Suprapubic skin (tissue), 4 donors: ENCODE results near the gene HRNR. TPM values are rescaled to one million over a fixed set of nuclear protein-coding genes. Genes with fewer than 3 reads are reported as not detected.

Experiments
- DNase-seq, 2 donors: peaks; one replicate each; pipeline ENCODE4 v3.0.0-alpha.2; 2019; ENCODE audit warnings: low spot score in 2 of 2
- H3K27ac ChIP-seq: fragments of 200-600 bp; sonication (generic); one replicate; pipeline ENCODE4 v1.5.1; 2019
- H3K27me3 ChIP-seq: fragments of 200-600 bp; sonication (generic); one replicate; pipeline ENCODE4 v1.5.1; 2019
- H3K36me3 ChIP-seq: fragments of 200-600 bp; sonication (generic); one replicate; pipeline ENCODE4 v1.5.1; 2019
- H3K4me1 ChIP-seq: fragments of 200-600 bp; sonication (generic); one replicate; pipeline ENCODE4 v1.5.1; 2019
- H3K4me3 ChIP-seq: fragments of 200-600 bp; sonication (generic); one replicate; pipeline ENCODE4 v1.5.1; 2019; ENCODE audit warnings: mild to moderate bottlenecking
- H3K9me3 ChIP-seq: fragments of 200-600 bp; sonication (generic); one replicate; pipeline ENCODE4 v1.5.1; 2019
- CTCF ChIP-seq, 2 donors: fragments of 200-600 bp in 1 of 2; fragments of 450-650 bp in 1 of 2; sonication (generic) in 1 of 2; IDR thresholded peaks; one replicate each; pipeline ENCODE4 v1.5.1; 2016 to 2019; ENCODE audit warnings: antibody characterized with exemption in 2 of 2, mild to moderate bottlenecking in 1 of 2, moderate library complexity in 1 of 2
- EP300 ChIP-seq: sonication (generic); formaldehyde crosslinking; IDR thresholded peaks from one replicate; pipeline ENCODE4 v1.6.1; 2017; ENCODE audit warnings: antibody characterized with exemption
- POLR2A ChIP-seq, 2 donors: fragments of 450-650 bp; IDR thresholded peaks; one replicate each; pipeline ENCODE4 v1.6.1; 2017; ENCODE audit warnings: antibody characterized with exemption in 2 of 2, mild to moderate bottlenecking in 2 of 2, moderate library complexity in 2 of 2
- POLR2AphosphoS5 ChIP-seq, 3 donors: sonication (generic); formaldehyde crosslinking; IDR thresholded peaks; one replicate each; pipeline ENCODE4 v1.6.1; 2017; ENCODE audit warnings: antibody characterized with exemption in 3 of 3
- WGBS: methylation state at CpG from one replicate; pipeline ENCODE4 v1.1.5; 2018; 5-methylcytosine and 5-hydroxymethylcytosine counted together
- total RNA-seq, 4 donors: library from RNA; depleted of rRNA; stranded (reverse); fragments of >200 nt; gene quantifications; one replicate each; pipeline ENCODE4 v1.1.0, GENCODE V29; 2016

HRNR gene
- total RNA-seq, 4 donors from 2014 or later: not detected

- TF ChIP-seq POLR2A (IDR thresholded peaks at IDR 0.05): no peak
- no peak for TF ChIP-seq CTCF (IDR thresholded peaks at IDR 0.05)
- no peak for TF ChIP-seq EP300
- TF ChIP-seq POLR2AphosphoS5 (IDR thresholded peaks at IDR 0.05): no peak
- 61% methylated on average over 5 of the region's 5 CpGs for WGBS
- Histone ChIP-seq H3K27ac (no peak overlapping the region), H3K27me3 (no peaks in the 10 kb centered on the region), H3K9me3 (no peaks in the 10 kb centered on the region), H3K36me3 (no peaks in the 10 kb centered on the region), H3K4me3 (no peak overlapping the region), H3K4me1 (peaks cover 63% of the 10 kb centered on the region)
- no peak for DNase-seq
These were observed 37.3 kb downstream of the HRNR start for GRCh38 chr1:152186556-152187285.

- no peak for DNase-seq
- Histone ChIP-seq H3K27ac (no peak overlapping the region), H3K4me3 (no peak overlapping the region), H3K4me1 (peaks cover 54% of the 10 kb centered on the region), H3K36me3 (no peaks in the 10 kb centered on the region), H3K27me3 (no peaks in the 10 kb centered on the region), H3K9me3 (no peaks in the 10 kb centered on the region)
- 37% methylated on average over 8 of the region's 8 CpGs for WGBS
- peak; percentile 76 to 83 for TF ChIP-seq CTCF (IDR thresholded peaks at IDR 0.05)
- no peak for TF ChIP-seq EP300
These were observed 38.2 kb downstream of the HRNR start for GRCh38 chr1:152185544-152186391.

GRCh38 chr1:152182944-152183361 lies 41.0 kb downstream of the HRNR start:
- Histone ChIP-seq H3K36me3 (no peaks in the 10 kb centered on the region), H3K27me3 (no peaks in the 10 kb centered on the region), H3K4me3 (no peak overlapping the region), H3K27ac (peak overlapping the region; percentile 75), H3K9me3 (no peaks in the 10 kb centered on the region), H3K4me1 (peaks cover 32% of the 10 kb centered on the region)
- DNase-seq: no peak
- TF ChIP-seq POLR2AphosphoS5 (IDR thresholded peaks at IDR 0.05) (peak in 1 of 3 donors; percentile 38), CTCF (IDR thresholded peaks at IDR 0.05) (no peak)
- 34% methylated on average over 2 of the region's 2 CpGs for WGBS

DNA sequence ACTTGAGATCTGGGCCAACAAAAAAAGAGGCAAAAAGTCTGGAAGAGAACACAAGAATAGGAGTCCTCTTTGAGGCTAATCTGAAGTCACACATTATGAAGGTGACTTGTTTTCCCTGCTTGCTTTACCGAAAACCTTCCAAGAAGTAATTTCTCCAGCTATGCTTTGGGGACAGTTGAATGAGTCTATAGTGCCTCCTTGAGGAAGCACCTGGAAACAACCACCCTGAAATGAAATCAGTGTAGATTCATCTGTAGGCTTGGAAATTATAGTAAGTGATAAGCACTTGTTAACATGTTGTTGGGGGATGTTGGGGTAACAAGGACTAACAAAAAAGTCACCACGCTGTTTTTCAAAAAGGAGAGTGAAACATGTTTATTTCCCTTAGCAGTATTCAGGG lies 41.6 kb downstream of the HRNR start:
- Histone ChIP-seq H3K36me3 (no peaks in the 10 kb centered on the region), H3K9me3 (no peaks in the 10 kb centered on the region), H3K27me3 (no peaks in the 10 kb centered on the region), H3K4me1 (peaks cover 32% of the 10 kb centered on the region), H3K4me3 (no peak overlapping the region), H3K27ac (peak overlapping the region; percentile 75)
- 74% methylated on average over 2 of the region's 2 CpGs for WGBS
- no peak for DNase-seq
- TF ChIP-seq EP300: no peak
- peak; percentile 21 to 35 for TF ChIP-seq CTCF (IDR thresholded peaks at IDR 0.05)

DNA sequence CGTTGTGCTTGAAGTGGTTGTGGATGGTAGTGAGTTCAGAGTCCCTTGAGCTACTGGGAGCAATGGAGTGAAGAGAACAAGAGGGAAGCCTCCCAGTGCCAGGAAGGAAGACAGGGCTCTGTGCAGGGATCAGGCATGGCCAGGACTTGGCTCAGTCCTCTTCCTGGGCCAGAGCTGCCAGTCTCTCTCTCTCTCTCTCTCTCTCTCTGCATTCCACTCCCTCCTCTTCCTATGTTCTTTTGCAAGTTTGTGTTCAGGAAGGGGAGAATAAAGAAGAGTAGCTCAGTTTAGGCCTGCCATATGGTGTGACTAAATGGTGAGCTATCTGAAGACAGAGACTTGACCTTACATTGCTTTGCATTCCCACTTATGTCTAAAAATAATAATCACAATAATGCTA lies 44.4 kb downstream of the HRNR start:
- Histone ChIP-seq H3K27me3 (no peaks in the 10 kb centered on the region), H3K4me1 (peaks cover 23% of the 10 kb centered on the region), H3K9me3 (no peaks in the 10 kb centered on the region), H3K27ac (no peak overlapping the region), H3K36me3 (no peaks in the 10 kb centered on the region), H3K4me3 (no peak overlapping the region)
- 80% methylated on average over 1 of the region's 1 CpG for WGBS
- DNase-seq: no peak
- no peak for TF ChIP-seq CTCF (IDR thresholded peaks at IDR 0.05)
- no peak for TF ChIP-seq POLR2A (IDR thresholded peaks at IDR 0.05)
- TF ChIP-seq EP300: no peak
- TF ChIP-seq POLR2AphosphoS5 (IDR thresholded peaks at IDR 0.05): no peak
